HepG2 (cell line): ENCODE data around the gene CIAO3.

Experiments
- HDAC6 ChIP-seq: fragments of 200-600 bp; sonication (generic); IDR thresholded peaks from 2 replicates; pipeline ENCODE4 v1.7.0; 2017; ENCODE audit warnings: mild to moderate bottlenecking, antibody characterized with exemption, low read length, low read depth
- REL ChIP-seq: sonication (generic); formaldehyde crosslinking; conservative IDR thresholded peaks from 2 replicates; pipeline ENCODE4 v1.8.0; 2022; ENCODE audit warnings: mild to moderate bottlenecking, missing genetic modification reagents, moderate library complexity
- RXRB ChIP-seq: IDR thresholded peaks from 2 replicates; pipeline ENCODE4 v1.6.1; 2016; ENCODE audit warnings: borderline replicate concordance, missing genetic modification reagents, missing compliant biosample characterization
- XRCC5 ChIP-seq: fragments of 200-400 bp; formaldehyde crosslinking; optimal IDR thresholded peaks from 2 replicates; pipeline ENCODE3; 2017; ENCODE audit warnings: mild to moderate bottlenecking, low read length
- ZNF773 ChIP-seq: sonication (generic); formaldehyde crosslinking; IDR thresholded peaks from 2 replicates; pipeline ENCODE4 v1.4.0; 2020; ENCODE audit warnings: missing genetic modification reagents, borderline replicate concordance
- TF ChIP-seq, protein P1 (sequence below): sonication (generic); formaldehyde crosslinking; IDR thresholded peaks from 2 replicates; pipeline ENCODE4 v1.4.0; 2020; ENCODE audit warnings: mild to moderate bottlenecking, missing genetic modification reagents
- TF ChIP-seq, protein P2 (sequence below): sonication (generic); formaldehyde crosslinking; IDR thresholded peaks from 2 replicates; pipeline ENCODE4 v1.5.0; 2020; ENCODE audit warnings: mild to moderate bottlenecking, missing genetic modification reagents, moderate library complexity

DNA sequence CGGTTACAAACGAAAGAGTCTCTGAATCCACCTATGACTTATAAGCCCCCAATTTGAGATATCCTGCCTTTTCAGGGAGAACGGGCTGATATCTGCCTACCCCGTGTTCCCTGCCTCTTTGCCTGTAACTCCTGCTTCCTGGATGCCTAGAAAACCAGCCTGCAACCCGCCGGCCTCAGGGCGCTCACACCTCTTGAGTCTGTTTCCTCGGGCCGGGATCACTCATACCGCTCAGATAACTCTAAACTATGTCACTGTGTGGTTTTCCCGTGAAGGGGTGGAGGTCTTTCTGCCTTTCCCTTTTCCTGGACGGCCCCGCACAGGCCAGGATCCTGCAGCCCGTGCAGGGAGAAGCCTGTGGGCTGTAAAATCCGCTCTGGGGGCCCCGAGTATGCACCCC is 37.0 kb upstream of the CIAO3 start:
- TF ChIP-seq HDAC6: no peak
- TF ChIP-seq RXRB (CRISPR knock-in tag): no peak
- TF ChIP-seq, protein P1, sequence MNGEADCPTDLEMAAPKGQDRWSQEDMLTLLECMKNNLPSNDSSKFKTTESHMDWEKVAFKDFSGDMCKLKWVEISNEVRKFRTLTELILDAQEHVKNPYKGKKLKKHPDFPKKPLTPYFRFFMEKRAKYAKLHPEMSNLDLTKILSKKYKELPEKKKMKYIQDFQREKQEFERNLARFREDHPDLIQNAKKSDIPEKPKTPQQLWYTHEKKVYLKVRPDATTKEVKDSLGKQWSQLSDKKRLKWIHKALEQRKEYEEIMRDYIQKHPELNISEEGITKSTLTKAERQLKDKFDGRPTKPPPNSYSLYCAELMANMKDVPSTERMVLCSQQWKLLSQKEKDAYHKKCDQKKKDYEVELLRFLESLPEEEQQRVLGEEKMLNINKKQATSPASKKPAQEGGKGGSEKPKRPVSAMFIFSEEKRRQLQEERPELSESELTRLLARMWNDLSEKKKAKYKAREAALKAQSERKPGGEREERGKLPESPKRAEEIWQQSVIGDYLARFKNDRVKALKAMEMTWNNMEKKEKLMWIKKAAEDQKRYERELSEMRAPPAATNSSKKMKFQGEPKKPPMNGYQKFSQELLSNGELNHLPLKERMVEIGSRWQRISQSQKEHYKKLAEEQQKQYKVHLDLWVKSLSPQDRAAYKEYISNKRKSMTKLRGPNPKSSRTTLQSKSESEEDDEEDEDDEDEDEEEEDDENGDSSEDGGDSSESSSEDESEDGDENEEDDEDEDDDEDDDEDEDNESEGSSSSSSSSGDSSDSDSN: no peak
- TF ChIP-seq ZNF773 (CRISPR knock-in tag): no peak
- no peak for TF ChIP-seq REL (CRISPR knock-in tag)
- TF ChIP-seq, protein P2, sequence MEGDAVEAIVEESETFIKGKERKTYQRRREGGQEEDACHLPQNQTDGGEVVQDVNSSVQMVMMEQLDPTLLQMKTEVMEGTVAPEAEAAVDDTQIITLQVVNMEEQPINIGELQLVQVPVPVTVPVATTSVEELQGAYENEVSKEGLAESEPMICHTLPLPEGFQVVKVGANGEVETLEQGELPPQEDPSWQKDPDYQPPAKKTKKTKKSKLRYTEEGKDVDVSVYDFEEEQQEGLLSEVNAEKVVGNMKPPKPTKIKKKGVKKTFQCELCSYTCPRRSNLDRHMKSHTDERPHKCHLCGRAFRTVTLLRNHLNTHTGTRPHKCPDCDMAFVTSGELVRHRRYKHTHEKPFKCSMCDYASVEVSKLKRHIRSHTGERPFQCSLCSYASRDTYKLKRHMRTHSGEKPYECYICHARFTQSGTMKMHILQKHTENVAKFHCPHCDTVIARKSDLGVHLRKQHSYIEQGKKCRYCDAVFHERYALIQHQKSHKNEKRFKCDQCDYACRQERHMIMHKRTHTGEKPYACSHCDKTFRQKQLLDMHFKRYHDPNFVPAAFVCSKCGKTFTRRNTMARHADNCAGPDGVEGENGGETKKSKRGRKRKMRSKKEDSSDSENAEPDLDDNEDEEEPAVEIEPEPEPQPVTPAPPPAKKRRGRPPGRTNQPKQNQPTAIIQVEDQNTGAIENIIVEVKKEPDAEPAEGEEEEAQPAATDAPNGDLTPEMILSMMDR (CRISPR knock-in tag): no peak
- TF ChIP-seq XRCC5: no peak
